ENCODE results near the gene KCNH1. TPM values are rescaled to one million over a fixed set of nuclear protein-coding genes. Genes with fewer than 3 reads are reported as not detected.

Gene KCNH1
- total RNA-seq, 5 donors from 2014 or later (not counting 1 experiment from before 2014, with no cell fraction given): not detected

DNA sequence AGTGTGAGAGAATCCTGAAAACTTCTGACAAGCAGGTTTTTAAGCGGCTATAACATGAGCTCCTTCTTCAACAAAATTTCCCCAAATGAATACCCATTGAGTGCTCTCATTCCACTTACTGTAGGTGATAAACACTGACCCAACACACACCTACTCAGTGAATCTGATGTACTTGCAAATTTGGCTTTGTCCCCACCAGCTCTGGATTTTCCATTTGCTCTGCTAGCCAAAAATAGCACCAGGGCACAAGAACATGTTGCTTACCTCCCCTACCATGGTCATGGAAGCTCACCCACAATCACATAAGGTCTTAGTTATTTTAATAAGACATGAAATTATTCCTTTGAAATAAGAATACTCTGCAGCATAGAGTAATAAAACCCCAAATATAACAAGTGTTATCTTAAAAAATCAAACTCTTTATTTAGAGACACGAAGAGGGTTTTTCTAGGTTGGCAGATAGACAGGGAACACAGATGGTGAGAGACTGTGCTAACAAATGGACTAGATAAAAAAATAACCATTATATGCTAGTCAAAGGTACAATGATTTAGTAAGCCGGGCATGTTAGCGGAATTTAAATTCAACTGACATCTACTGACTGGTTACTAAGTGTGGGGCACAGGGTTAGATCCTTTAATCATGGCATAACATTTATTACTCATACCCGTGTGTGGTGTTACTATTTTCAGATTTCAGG is 291.9 kb downstream of the KCNH1 start:
- no peaks in the 10 kb centered on the region for H3K36me3 ChIP-seq (ENCODE audit: control insufficient read depth in 2 of 2, extremely low read depth in 1 of 2, insufficient read depth in 1 of 2, low read length in 1 of 2)
- ATAC-seq (replicated peaks in 1 of 4) (no peak), DNase-seq (no peak)
- ChIA-PET POLR2A (no interaction called here), CTCF (no interaction called here)
- no peaks in the 10 kb centered on the region for H3K36me3 Mint-ChIP-seq
- H3K27me3 ChIP-seq (replicated peaks in 1 of 2; ENCODE audit: control insufficient read depth in 2 of 2, extremely low read depth in 1 of 2, insufficient read depth in 2 of 2, low read length in 1 of 2): no peaks in the 10 kb centered on the region
- H3K4me1 Mint-ChIP-seq: no peaks in the 10 kb centered on the region
- H3K9me3 ChIP-seq: no peaks in the 10 kb centered on the region
- H3K27ac ChIP-seq (ENCODE audit: low read length): no peak overlapping the region
- peaks cover 7 to 17% of the 10 kb centered on the region in 2 donors for H3K27me3 Mint-ChIP-seq
- H3K4me3 Mint-ChIP-seq: no peak overlapping the region
- H3K4me3 ChIP-seq (ENCODE audit: control insufficient read depth in 1 of 2, extremely low read depth in 1 of 2, low read length in 1 of 2): no peak overlapping the region
- H3K27ac Mint-ChIP-seq: no peak overlapping the region
- no peaks in the 10 kb centered on the region for H3K4me1 ChIP-seq (ENCODE audit: control insufficient read depth in 1 of 2, extremely low read depth in 1 of 2, insufficient read depth in 2 of 2, low read length in 2 of 2)
- H3K9me3 Mint-ChIP-seq: peaks cover 2 to 10% (median 4%) of the 10 kb centered on the region in 3 donors
- WGBS (ENCODE audit: insufficient coverage): no CpG with 5 or more reads among the region's 5 CpGs

DNA sequence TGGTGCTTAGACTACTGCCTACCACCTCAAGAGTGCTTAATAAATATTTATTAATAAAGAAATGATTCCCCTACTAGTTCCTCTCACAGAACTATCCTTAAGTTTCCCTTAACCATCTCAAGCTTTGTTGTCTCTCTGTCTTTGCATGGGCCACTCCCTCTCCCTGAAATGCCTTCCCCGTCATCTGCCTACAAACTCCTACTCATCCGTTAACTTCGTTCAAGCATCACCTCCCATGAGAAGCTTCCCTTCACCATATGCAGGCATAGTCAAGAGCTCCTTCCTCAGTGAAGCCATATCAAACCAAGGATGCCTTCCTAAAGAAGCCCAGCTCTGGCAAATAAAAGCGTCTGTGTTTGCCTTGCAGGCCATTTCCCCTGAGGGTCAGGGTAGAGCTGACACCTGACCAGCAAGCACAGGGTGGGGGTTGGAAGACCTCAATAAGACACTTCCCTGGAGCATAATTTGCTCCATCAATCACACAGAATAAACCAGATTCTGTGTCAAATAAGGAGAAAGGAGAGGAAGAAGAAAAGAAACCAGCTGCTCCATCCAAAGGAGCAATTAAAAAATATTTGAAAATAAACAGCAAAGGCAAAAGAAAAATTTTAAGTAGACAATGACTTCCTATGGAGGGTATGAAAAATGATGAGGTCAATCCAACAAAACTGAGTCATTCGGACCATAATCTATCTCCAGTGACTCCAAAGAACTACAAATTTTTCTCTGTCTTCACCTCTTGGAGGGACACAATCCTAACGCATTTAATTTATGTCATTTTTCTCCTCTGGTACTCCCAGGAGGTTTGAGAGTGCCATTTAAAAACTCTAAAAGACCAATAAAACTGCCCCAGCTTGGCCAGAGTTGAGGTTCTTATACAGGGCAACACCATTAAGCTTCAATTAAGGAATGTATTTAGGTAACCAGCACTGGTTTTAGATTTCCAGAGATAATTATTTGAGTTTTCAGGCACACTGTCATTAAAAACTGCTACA is 303.6 kb downstream of the KCNH1 start:
- ChIA-PET CTCF (no interaction called here), POLR2A (interaction anchor here in 1 of 2 donors (0.6 kb wide), 1 partner anchor 18 kb away, joined by 3 read pairs; no protein-coding TSS in a partner anchor)
- WGBS (ENCODE audit: insufficient coverage): 89% methylated on average over 3 of the region's 6 CpGs

GRCh38 chr1:210828996-210829596 is 304.9 kb downstream of the KCNH1 start:
- Histone ChIP-seq H3K27me3 (replicated peaks in 1 of 2; ENCODE audit: control insufficient read depth in 2 of 2, extremely low read depth in 1 of 2, insufficient read depth in 2 of 2, low read length in 1 of 2) (peaks cover 0 to 3% of the 10 kb centered on the region in 2 experiments), H3K27ac (ENCODE audit: low read length) (no peak overlapping the region), H3K36me3 (ENCODE audit: control insufficient read depth in 2 of 2, extremely low read depth in 1 of 2, insufficient read depth in 1 of 2, low read length in 1 of 2) (no peaks in the 10 kb centered on the region), H3K4me3 (ENCODE audit: control insufficient read depth in 1 of 2, extremely low read depth in 1 of 2, low read length in 1 of 2) (no peak overlapping the region), H3K9me3 (no peaks in the 10 kb centered on the region), H3K4me1 (ENCODE audit: control insufficient read depth in 1 of 2, extremely low read depth in 1 of 2, insufficient read depth in 2 of 2, low read length in 2 of 2) (no peaks in the 10 kb centered on the region)
- POLR2A ChIA-PET: no interaction called here
- no peak for DNase-seq
- Mint-ChIP-seq H3K4me1 (no peaks in the 10 kb centered on the region), H3K9me3 (no peaks in the 10 kb centered on the region), H3K27ac (no peak overlapping the region), H3K27me3 (peaks cover 13 to 21% of the 10 kb centered on the region in 2 donors), H3K36me3 (no peaks in the 10 kb centered on the region), H3K4me3 (no peak overlapping the region)
- 67% methylated on average over 4 of the region's 4 CpGs for WGBS (ENCODE audit: insufficient coverage)
- no peak for ATAC-seq (replicated peaks in 1 of 4)
- CTCF ChIA-PET: no interaction called here

More for the DNA sequence above, 303.6 kb downstream of the KCNH1 start:
- Histone ChIP-seq H3K4me3 (ENCODE audit: control insufficient read depth in 1 of 2, extremely low read depth in 1 of 2, low read length in 1 of 2) (no peak overlapping the region), H3K27ac (ENCODE audit: low read length) (no peak overlapping the region), H3K36me3 (ENCODE audit: control insufficient read depth in 2 of 2, extremely low read depth in 1 of 2, insufficient read depth in 1 of 2, low read length in 1 of 2) (no peaks in the 10 kb centered on the region), H3K4me1 (ENCODE audit: control insufficient read depth in 1 of 2, extremely low read depth in 1 of 2, insufficient read depth in 2 of 2, low read length in 2 of 2) (no peaks in the 10 kb centered on the region), H3K9me3 (no peaks in the 10 kb centered on the region), H3K27me3 (replicated peaks in 1 of 2; ENCODE audit: control insufficient read depth in 2 of 2, extremely low read depth in 1 of 2, insufficient read depth in 2 of 2, low read length in 1 of 2) (peaks cover 0 to 3% of the 10 kb centered on the region in 2 experiments)
- no peak overlapping the region for H3K4me3 Mint-ChIP-seq
- peaks cover 13 to 21% of the 10 kb centered on the region in 2 donors for H3K27me3 Mint-ChIP-seq
- DNase-seq (no peak), ATAC-seq (replicated peaks in 1 of 4) (no peak)
- no peaks in the 10 kb centered on the region for H3K36me3 Mint-ChIP-seq
- no peak overlapping the region for H3K27ac Mint-ChIP-seq
- H3K4me1 Mint-ChIP-seq: no peaks in the 10 kb centered on the region
- H3K9me3 Mint-ChIP-seq: no peaks in the 10 kb centered on the region

DNA sequence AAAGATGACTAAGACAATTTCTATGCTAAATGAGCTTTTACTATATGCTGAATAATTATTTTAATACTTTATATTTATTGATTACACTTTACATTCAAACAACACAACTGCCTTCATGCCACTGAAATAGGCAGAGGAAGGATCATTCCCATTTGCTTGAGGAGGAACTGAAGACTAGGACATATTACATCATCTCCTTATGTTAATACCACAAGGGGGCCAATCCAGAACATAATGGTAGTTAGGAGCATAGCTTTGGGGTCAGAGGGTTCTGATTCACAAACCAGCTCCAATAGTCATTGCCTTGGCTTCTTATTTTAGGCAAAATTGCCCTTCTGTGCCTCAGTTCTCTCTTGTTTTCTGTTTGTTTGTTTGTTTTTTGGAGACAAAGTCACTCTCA is 306.5 kb downstream of the KCNH1 start:
- ChIA-PET CTCF (no interaction called here), POLR2A (no interaction called here)
- Histone ChIP-seq H3K4me3 (ENCODE audit: control insufficient read depth in 1 of 2, extremely low read depth in 1 of 2, low read length in 1 of 2) (no peak overlapping the region), H3K27ac (ENCODE audit: low read length) (no peak overlapping the region), H3K27me3 (replicated peaks in 1 of 2; ENCODE audit: control insufficient read depth in 2 of 2, extremely low read depth in 1 of 2, insufficient read depth in 2 of 2, low read length in 1 of 2) (peaks cover 0 to 3% of the 10 kb centered on the region in 2 experiments), H3K36me3 (ENCODE audit: control insufficient read depth in 2 of 2, extremely low read depth in 1 of 2, insufficient read depth in 1 of 2, low read length in 1 of 2) (no peaks in the 10 kb centered on the region), H3K9me3 (no peaks in the 10 kb centered on the region), H3K4me1 (ENCODE audit: control insufficient read depth in 1 of 2, extremely low read depth in 1 of 2, insufficient read depth in 2 of 2, low read length in 2 of 2) (no peaks in the 10 kb centered on the region)
- H3K4me3 Mint-ChIP-seq: no peak overlapping the region
- ATAC-seq (replicated peaks in 1 of 4) (no peak), DNase-seq (no peak)
- peaks cover 18 to 23% of the 10 kb centered on the region in 2 donors for H3K27me3 Mint-ChIP-seq
- no peaks in the 10 kb centered on the region for H3K9me3 Mint-ChIP-seq
- H3K36me3 Mint-ChIP-seq: no peaks in the 10 kb centered on the region
- H3K4me1 Mint-ChIP-seq: no peaks in the 10 kb centered on the region
- H3K27ac Mint-ChIP-seq: no peak overlapping the region

DNA sequence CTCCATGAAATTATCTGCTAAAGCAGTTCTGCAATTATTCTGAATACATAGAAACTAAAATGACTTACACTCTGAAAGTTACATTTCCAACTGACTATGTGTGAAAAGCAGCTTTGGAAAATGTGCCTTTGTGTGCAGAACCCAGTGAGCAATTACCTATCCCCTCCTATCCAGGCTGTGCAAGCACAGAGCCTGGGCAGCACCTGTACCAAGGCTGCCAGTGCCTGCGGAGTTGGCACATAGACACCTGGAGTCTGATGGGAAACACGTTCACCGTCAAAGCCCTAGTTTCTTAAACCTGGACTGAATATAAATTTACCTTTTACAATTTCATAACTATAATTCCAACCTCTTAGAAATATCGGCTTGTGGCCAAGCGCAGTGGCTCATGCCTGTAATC is 307.3 kb downstream of the KCNH1 start:
- 94% methylated on average over 5 of the region's 5 CpGs for WGBS (ENCODE audit: insufficient coverage)
- H3K27me3 ChIP-seq (replicated peaks in 1 of 2; ENCODE audit: control insufficient read depth in 2 of 2, extremely low read depth in 1 of 2, insufficient read depth in 2 of 2, low read length in 1 of 2): peaks cover 0 to 3% of the 10 kb centered on the region in 2 experiments
- H3K27ac Mint-ChIP-seq: no peak overlapping the region
- DNase-seq (no peak), ATAC-seq (replicated peaks in 1 of 4) (no peak)
- H3K9me3 ChIP-seq: no peaks in the 10 kb centered on the region
- peaks cover 18 to 23% of the 10 kb centered on the region in 2 donors for H3K27me3 Mint-ChIP-seq
- POLR2A ChIA-PET: no interaction called here
- H3K27ac ChIP-seq (ENCODE audit: low read length): no peak overlapping the region
- no peak overlapping the region for H3K4me3 Mint-ChIP-seq
- CTCF ChIA-PET: no interaction called here
- no peaks in the 10 kb centered on the region for H3K9me3 Mint-ChIP-seq
- no peak overlapping the region for H3K4me3 ChIP-seq (ENCODE audit: control insufficient read depth in 1 of 2, extremely low read depth in 1 of 2, low read length in 1 of 2)
- H3K36me3 ChIP-seq (ENCODE audit: control insufficient read depth in 2 of 2, extremely low read depth in 1 of 2, insufficient read depth in 1 of 2, low read length in 1 of 2): no peaks in the 10 kb centered on the region
- no peaks in the 10 kb centered on the region for H3K4me1 Mint-ChIP-seq
- no peaks in the 10 kb centered on the region for H3K4me1 ChIP-seq (ENCODE audit: control insufficient read depth in 1 of 2, extremely low read depth in 1 of 2, insufficient read depth in 2 of 2, low read length in 2 of 2)
- H3K36me3 Mint-ChIP-seq: no peaks in the 10 kb centered on the region

GRCh38 chr1:210822932-210823331 is 311.0 kb downstream of the KCNH1 start:
- no CpG with 5 or more reads among the region's 1 CpG for WGBS (ENCODE audit: insufficient coverage)
- no peaks in the 10 kb centered on the region for H3K4me1 Mint-ChIP-seq
- ChIA-PET POLR2A (no interaction called here), CTCF (no interaction called here)
- H3K4me3 ChIP-seq (ENCODE audit: control insufficient read depth in 1 of 2, extremely low read depth in 1 of 2, low read length in 1 of 2): no peak overlapping the region
- H3K4me3 Mint-ChIP-seq: no peak overlapping the region
- no peak overlapping the region for H3K27ac Mint-ChIP-seq
- ATAC-seq (replicated peaks in 1 of 4): no peak
- H3K9me3 ChIP-seq: no peaks in the 10 kb centered on the region
- H3K36me3 Mint-ChIP-seq: no peaks in the 10 kb centered on the region
- no peaks in the 10 kb centered on the region for H3K36me3 ChIP-seq (ENCODE audit: control insufficient read depth in 2 of 2, extremely low read depth in 1 of 2, insufficient read depth in 1 of 2, low read length in 1 of 2)
- H3K27me3 ChIP-seq (replicated peaks in 1 of 2; ENCODE audit: control insufficient read depth in 2 of 2, extremely low read depth in 1 of 2, insufficient read depth in 2 of 2, low read length in 1 of 2): peaks cover 0 to 3% of the 10 kb centered on the region in 2 experiments
- no peak overlapping the region for H3K27ac ChIP-seq (ENCODE audit: low read length)
- peaks cover 14% of the 10 kb centered on the region in 2 donors for H3K27me3 Mint-ChIP-seq
- no peaks in the 10 kb centered on the region for H3K9me3 Mint-ChIP-seq
- H3K4me1 ChIP-seq (ENCODE audit: control insufficient read depth in 1 of 2, extremely low read depth in 1 of 2, insufficient read depth in 2 of 2, low read length in 2 of 2): no peaks in the 10 kb centered on the region
- DNase-seq: no peak
